Right renal pelvis (tissue), 4 donors: ENCODE results near the gene ZNF865. TPM values are rescaled to one million over a fixed set of nuclear protein-coding genes. Genes with fewer than 3 reads are reported as not detected.
A peak's percentile ranks its signal among the peaks of the same experiment; 100 is the strongest.

Experiments
- DNase-seq, 4 donors: peaks; one replicate each; pipeline ENCODE4 v3.0.0-alpha.2; 2013; ENCODE audit warnings: low read depth in 4 of 4, low spot score in 3 of 4, missing footprints in 1 of 4
- polyA plus RNA-seq, 4 donors: library from polyadenylated mRNA; unstranded; fragments of 120-200 nt; gene quantifications; one replicate each; pipeline ENCODE4 v1.2.1, GENCODE V29; 2013; ENCODE audit not compliant: insufficient read length in 4 of 4

ZNF865 gene
- polyA plus RNA-seq, 4 donors, result 7.3 to 12.7 (median 7.8) TPM

- no peak for DNase-seq
Measured at GRCh38 chr19:55621673-55622231, 16.3 kb downstream of the ZNF865 start.

- no peak for DNase-seq
Measured at GRCh38 chr19:55622242-55622969, 17.0 kb downstream of the ZNF865 start.

GRCh38 chr19:55623130-55623529 is 17.7 kb downstream of the ZNF865 start:
- DNase-seq, result no peak

- DNase-seq, result no peak
Measured at GRCh38 chr19:55623561-55623960, 18.1 kb downstream of the ZNF865 start.

- peak; percentile 88 to 96 (median 90) for DNase-seq
Measured at GRCh38 chr19:55624109-55625003, 18.9 kb downstream of the ZNF865 start, which contains the start of gene ZNF784. Gene ZNF784, minus strand, starts transcription at chr19:55624566. Its CDS starts 5 bp downstream, at chr19:55624561.

- DNase-seq, result no peak
Measured at GRCh38 chr19:55625004-55625326, 19.5 kb downstream of the ZNF865 start.

- no peak for DNase-seq
Measured at GRCh38 chr19:55626350-55626749, 20.9 kb downstream of the ZNF865 start.

- peak; percentile 81 to 91 (median 88) for DNase-seq
Measured at GRCh38 chr19:55632463-55632834, 27.0 kb downstream of the ZNF865 start.

- DNase-seq, result no peak
Measured at GRCh38 chr19:55633861-55634260, 28.4 kb downstream of the ZNF865 start.

- no peak for DNase-seq
Measured at GRCh38 chr19:55635334-55635717, 29.9 kb downstream of the ZNF865 start.

- DNase-seq, result no peak
Measured at GRCh38 chr19:55635856-55636440, 30.5 kb downstream of the ZNF865 start.

- DNase-seq, result no peak
Measured at GRCh38 chr19:55636723-55637122, 31.3 kb downstream of the ZNF865 start.

- no peak for DNase-seq
Measured at GRCh38 chr19:55637534-55637933, 32.1 kb downstream of the ZNF865 start.

- DNase-seq, result no peak
Measured at GRCh38 chr19:55638864-55639359, 33.5 kb downstream of the ZNF865 start.

- DNase-seq, result peak in 1 of 4 donors; percentile 64
Measured at GRCh38 chr19:55640043-55640576, 34.7 kb downstream of the ZNF865 start.

GRCh38 chr19:55640577-55641425 is 35.4 kb downstream of the ZNF865 start, which contains the start of gene ZNF580:
Gene ZNF580, plus strand, starts transcription at chr19:55641002. Its CDS starts 1,507 bp downstream, at chr19:55642509.
- peak in 1 of 4 donors; percentile 61 for DNase-seq

GRCh38 chr19:55641426-55642152 is 36.1 kb downstream of the ZNF865 start:
- no peak for DNase-seq

GRCh38 chr19:55642153-55643002 is 36.9 kb downstream of the ZNF865 start:
- DNase-seq, result no peak
